GM12891 (cell line): ENCODE measurements around the gene CRACR2B.

Experiments used
- POLR2A ChIP-seq: IDR thresholded peaks from 2 replicates; pipeline ENCODE4 v1.6.1; 2011; ENCODE audit warnings: low read depth, low read length, control low read depth
- POLR2AphosphoS5 ChIP-seq: IDR thresholded peaks from 2 replicates; pipeline ENCODE4 v1.6.1; 2011; ENCODE audit warnings: low read depth, low read length, control low read depth

DNA sequence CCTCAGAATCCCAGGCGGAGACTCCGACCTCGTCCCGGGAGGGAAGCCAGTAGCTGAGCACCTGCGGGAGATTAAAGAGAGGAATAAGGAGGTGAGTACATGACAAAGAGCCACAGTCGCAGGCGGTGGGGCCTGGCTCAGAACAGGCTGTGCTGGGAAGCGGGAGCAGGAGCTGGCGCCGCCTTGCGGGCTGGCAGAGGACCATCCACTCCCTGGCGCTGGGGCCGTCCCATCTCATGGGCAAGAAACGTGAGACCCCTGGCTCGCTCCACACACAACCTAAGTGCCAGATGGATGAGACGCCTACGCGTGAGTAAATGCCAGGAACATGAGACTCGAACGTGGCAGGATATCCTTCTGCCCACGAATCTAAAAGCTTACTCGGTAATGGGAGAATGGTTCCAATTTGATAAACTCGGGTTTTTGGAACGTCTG lies 44.1 kb upstream of the CRACR2B start:
- TF ChIP-seq POLR2A (no peak), POLR2AphosphoS5 (no peak)
